Breast epithelium (tissue), 4 donors: ENCODE measurements around the gene PNPLA1. TPM values are rescaled to one million over a fixed set of nuclear protein-coding genes. Genes with fewer than 3 reads are reported as not detected.

ENCODE experiments used
- DNase-seq, 2 donors: peaks; one replicate each; pipeline ENCODE4 v3.0.0-alpha.2; 2019; ENCODE audit warnings: low spot score in 2 of 2
- H3K27ac ChIP-seq, 2 donors: fragments of 200-600 bp; sonication (generic) in 1 of 2; one replicate each; pipeline ENCODE4 v1.5.1; 2016 to 2019; ENCODE audit warnings: mild to moderate bottlenecking in 1 of 2
- H3K27me3 ChIP-seq, 2 donors: fragments of 200-600 bp; sonication (generic) in 1 of 2; one replicate each; pipeline versions ENCODE4 v1.5.1 to v1.6.0; 2017 to 2019; ENCODE audit warnings: control low read depth in 1 of 2, mild to moderate bottlenecking in 1 of 2
- H3K36me3 ChIP-seq: fragments of 200-600 bp; one replicate; pipeline ENCODE4 v1.5.1; 2019
- H3K4me1 ChIP-seq, 2 donors: fragments of 200-600 bp; sonication (generic); one replicate each; pipeline ENCODE4 v1.5.1; 2016 to 2019; ENCODE audit warnings: control low read depth in 1 of 2
- H3K4me3 ChIP-seq, 3 donors: fragments of 200-600 bp; sonication (generic); 1 replicate in 2 of 3; 2 replicates in 1 of 3; pipeline ENCODE4 v1.5.1; 2016 to 2019; ENCODE audit warnings: mild to moderate bottlenecking in 3 of 3, moderate library complexity in 2 of 3
- H3K9me3 ChIP-seq, 2 donors: fragments of 200-600 bp; sonication (generic) in 1 of 2; one replicate each; pipeline ENCODE4 v1.5.1; 2016 to 2019; ENCODE audit warnings: control low read depth in 1 of 2
- POLR2A ChIP-seq: fragments of 450-650 bp; IDR thresholded peaks from one replicate; pipeline ENCODE4 v1.6.1; 2016; ENCODE audit warnings: antibody characterized with exemption, mild to moderate bottlenecking, moderate library complexity
- POLR2AphosphoS5 ChIP-seq, 3 donors: sonication (generic); formaldehyde crosslinking; IDR thresholded peaks; one replicate each; pipeline ENCODE4 v1.6.1; 2017; ENCODE audit warnings: antibody characterized with exemption in 3 of 3
- intact Hi-C: fragments of 100-400 bp; cut with DNase I; formaldehyde crosslinking; loops from one replicate; pipeline ENCODE4 v1.15.1; 2023; ENCODE audit warnings: low total_unique reads
- total RNA-seq, 3 donors: library from RNA; depleted of rRNA; stranded (reverse); fragments of >200 nt; gene quantifications; one replicate each; pipeline ENCODE4 v1.1.0, GENCODE V29; 2016
- TF ChIP-seq, protein P1 (sequence below), 3 donors: fragments of 450-650 bp; IDR thresholded peaks; one replicate each; pipeline ENCODE4 v1.5.1; 2016 to 2017; ENCODE audit warnings: antibody characterized with exemption in 3 of 3, mild to moderate bottlenecking in 3 of 3, moderate library complexity in 3 of 3

PNPLA1 gene
- total RNA-seq, 3 donors from 2014 or later: not detected

- TF ChIP-seq POLR2A (no peak), POLR2AphosphoS5 (IDR thresholded peaks at IDR 0.05) (no peak)
- TF ChIP-seq, protein P1, sequence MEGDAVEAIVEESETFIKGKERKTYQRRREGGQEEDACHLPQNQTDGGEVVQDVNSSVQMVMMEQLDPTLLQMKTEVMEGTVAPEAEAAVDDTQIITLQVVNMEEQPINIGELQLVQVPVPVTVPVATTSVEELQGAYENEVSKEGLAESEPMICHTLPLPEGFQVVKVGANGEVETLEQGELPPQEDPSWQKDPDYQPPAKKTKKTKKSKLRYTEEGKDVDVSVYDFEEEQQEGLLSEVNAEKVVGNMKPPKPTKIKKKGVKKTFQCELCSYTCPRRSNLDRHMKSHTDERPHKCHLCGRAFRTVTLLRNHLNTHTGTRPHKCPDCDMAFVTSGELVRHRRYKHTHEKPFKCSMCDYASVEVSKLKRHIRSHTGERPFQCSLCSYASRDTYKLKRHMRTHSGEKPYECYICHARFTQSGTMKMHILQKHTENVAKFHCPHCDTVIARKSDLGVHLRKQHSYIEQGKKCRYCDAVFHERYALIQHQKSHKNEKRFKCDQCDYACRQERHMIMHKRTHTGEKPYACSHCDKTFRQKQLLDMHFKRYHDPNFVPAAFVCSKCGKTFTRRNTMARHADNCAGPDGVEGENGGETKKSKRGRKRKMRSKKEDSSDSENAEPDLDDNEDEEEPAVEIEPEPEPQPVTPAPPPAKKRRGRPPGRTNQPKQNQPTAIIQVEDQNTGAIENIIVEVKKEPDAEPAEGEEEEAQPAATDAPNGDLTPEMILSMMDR (IDR thresholded peaks at IDR 0.05): no peak
- Histone ChIP-seq H3K27me3 (no peaks in the 10 kb centered on the region), H3K9me3 (no peaks in the 10 kb centered on the region), H3K4me3 (no peak overlapping the region), H3K4me1 (no peaks in the 10 kb centered on the region), H3K27ac (no peak overlapping the region), H3K36me3 (no peaks in the 10 kb centered on the region)
- intact Hi-C loops: no loop called here
- no peak for DNase-seq
Measured at GRCh38 chr6:36319436-36319762, 49.5 kb downstream of the PNPLA1 start.

GRCh38 chr6:36319821-36320220 lies 50.0 kb downstream of the PNPLA1 start:
- intact Hi-C loops: no loop called here
- TF ChIP-seq POLR2AphosphoS5 (IDR thresholded peaks at IDR 0.05) (no peak), POLR2A (no peak)
- TF ChIP-seq, protein P1 (IDR thresholded peaks at IDR 0.05): no peak
- H3K4me3 ChIP-seq: no peak overlapping the region

GRCh38 chr6:36320475-36320874 lies 50.6 kb downstream of the PNPLA1 start:
- Histone ChIP-seq H3K36me3 (no peaks in the 10 kb centered on the region), H3K27me3 (no peaks in the 10 kb centered on the region), H3K9me3 (no peaks in the 10 kb centered on the region), H3K27ac (no peak overlapping the region), H3K4me3 (no peak overlapping the region), H3K4me1 (no peaks in the 10 kb centered on the region)
- intact Hi-C loops: no loop called here
- TF ChIP-seq POLR2AphosphoS5 (IDR thresholded peaks at IDR 0.05) (no peak), POLR2A (no peak)
- TF ChIP-seq, protein P1 (IDR thresholded peaks at IDR 0.05): no peak
- no peak for DNase-seq

More at GRCh38 chr6:36319821-36320220, 50.0 kb downstream of the PNPLA1 start:
- no peaks in the 10 kb centered on the region for H3K36me3 ChIP-seq
- no peak overlapping the region for H3K27ac ChIP-seq
- no peaks in the 10 kb centered on the region for H3K27me3 ChIP-seq
- no peak for DNase-seq
- H3K4me1 ChIP-seq: no peaks in the 10 kb centered on the region
- H3K9me3 ChIP-seq: no peaks in the 10 kb centered on the region

DNA sequence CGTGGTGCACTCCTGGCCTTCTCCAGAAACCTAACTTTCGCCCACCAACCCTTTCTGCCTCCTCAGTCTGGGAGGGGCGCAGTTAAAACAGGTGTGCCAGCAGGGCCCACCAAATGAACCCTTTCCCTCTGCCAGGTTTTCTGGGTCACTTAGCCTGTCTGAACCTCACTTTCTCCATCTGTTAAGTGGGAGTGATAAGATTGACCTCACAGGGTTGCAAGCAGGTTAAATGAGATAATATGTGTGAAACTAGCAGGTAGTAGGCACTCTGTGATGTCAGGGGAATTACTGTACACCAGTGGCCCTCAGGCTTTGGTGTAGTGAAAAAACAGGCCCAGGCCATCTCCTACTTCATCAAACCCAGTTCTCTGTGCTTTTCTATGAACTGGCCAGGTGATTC lies 52.7 kb downstream of the PNPLA1 start:
- H3K27ac ChIP-seq: no peak overlapping the region
- H3K9me3 ChIP-seq: no peaks in the 10 kb centered on the region
- intact Hi-C loops: no loop called here
- H3K36me3 ChIP-seq: no peaks in the 10 kb centered on the region
- no peak for DNase-seq
- TF ChIP-seq, protein P1 (IDR thresholded peaks at IDR 0.05): no peak
- TF ChIP-seq POLR2A (no peak), POLR2AphosphoS5 (IDR thresholded peaks at IDR 0.05) (no peak)
- no peak overlapping the region for H3K4me3 ChIP-seq
- H3K27me3 ChIP-seq: no peaks in the 10 kb centered on the region
- no peaks in the 10 kb centered on the region for H3K4me1 ChIP-seq

- no peak overlapping the region for H3K27ac ChIP-seq
- H3K36me3 ChIP-seq: no peaks in the 10 kb centered on the region
- no peaks in the 10 kb centered on the region for H3K27me3 ChIP-seq
- intact Hi-C loops: no loop called here
- no peak for DNase-seq
- no peak overlapping the region for H3K4me3 ChIP-seq
- TF ChIP-seq POLR2AphosphoS5 (IDR thresholded peaks at IDR 0.05) (no peak), POLR2A (no peak)
- TF ChIP-seq, protein P1 (IDR thresholded peaks at IDR 0.05): no peak
- H3K4me1 ChIP-seq: no peaks in the 10 kb centered on the region
- no peaks in the 10 kb centered on the region for H3K9me3 ChIP-seq
Measured at GRCh38 chr6:36323062-36323461, 53.2 kb downstream of the PNPLA1 start.
